AG04449 (cell line): ENCODE data around the gene SOX5.

Source experiments
- CTCF ChIA-PET: fragments of 350-600 bp; formaldehyde crosslinking; extraction: SDS; loops from one replicate; lab custom pipeline; 2021; ENCODE audit warnings: antibody characterized with exemption; lab: Yijun Ruan, JAX
- POLR2A ChIA-PET: fragments of 400-600, 350-600 bp; formaldehyde crosslinking; extraction: SDS; loops from one replicate; lab custom pipeline; 2020; ENCODE audit warnings: antibody characterized with exemption, inconsistent platforms; lab: Yijun Ruan, JAX
- DNase-seq: peaks from one replicate; pipeline ENCODE4 v3.0.0-alpha.2; 2010; ENCODE audit warnings: low read depth, low spot score
- H3K4me3 ChIP-seq: 2 replicates; pipeline ENCODE4 v1.5.1; 2011; ENCODE audit warnings: low read depth, mild to moderate bottlenecking, control low read depth, low read length
- CTCF ChIP-seq: IDR thresholded peaks from one replicate; pipeline ENCODE4 v1.5.1; 2011; ENCODE audit warnings: mild to moderate bottlenecking, moderate library complexity, low read length, control low read depth, inconsistent platforms; ENCODE audit not compliant: insufficient read depth; ENCODE audit errors: missing control alignments

Gene SOX5

DNA sequence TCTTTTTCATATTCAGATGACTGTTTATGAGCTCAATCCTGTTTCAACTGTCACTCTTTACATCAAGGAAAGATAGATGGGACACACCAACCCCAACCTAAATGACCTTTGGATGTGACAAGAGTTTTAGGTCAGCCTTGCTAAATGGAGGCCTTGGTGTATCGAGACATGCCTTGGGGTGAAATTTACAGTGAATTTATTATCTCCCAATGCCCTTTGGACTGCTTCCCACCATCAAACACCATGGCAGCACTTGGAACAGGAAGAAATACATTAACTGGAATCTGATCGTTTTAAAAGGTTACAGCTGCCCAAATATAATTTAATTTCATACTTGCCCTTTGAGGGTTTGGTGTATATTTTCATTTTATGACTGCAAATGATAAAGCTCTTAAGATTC, 327.6 kb downstream of the SOX5 start:
- DNase-seq = no peak
- no peak for TF ChIP-seq CTCF
- POLR2A ChIA-PET = no interaction called here
- CTCF ChIA-PET = no interaction called here
- H3K4me3 ChIP-seq = no peak overlapping the region

GRCh38 chr12:23618718-23619117, 330.8 kb downstream of the SOX5 start:
- H3K4me3 ChIP-seq = no peak overlapping the region
- DNase-seq = no peak
- no peak for TF ChIP-seq CTCF
- ChIA-PET POLR2A (no interaction called here), CTCF (no interaction called here)

GRCh38 chr12:23617749-23618148, 331.7 kb downstream of the SOX5 start:
- DNase-seq = no peak
- POLR2A ChIA-PET = interaction anchor here (0.8 kb wide), 1 partner anchor 20 kb away, joined by 5 read pairs; no protein-coding TSS in a partner anchor
- no peak for TF ChIP-seq CTCF
- CTCF ChIA-PET = no interaction called here
- no peak overlapping the region for H3K4me3 ChIP-seq

GRCh38 chr12:23614280-23614679, 335.2 kb downstream of the SOX5 start:
- TF ChIP-seq CTCF = no peak
- no peak overlapping the region for H3K4me3 ChIP-seq
- POLR2A ChIA-PET = no interaction called here
- no peak for DNase-seq
- CTCF ChIA-PET = no interaction called here

DNA sequence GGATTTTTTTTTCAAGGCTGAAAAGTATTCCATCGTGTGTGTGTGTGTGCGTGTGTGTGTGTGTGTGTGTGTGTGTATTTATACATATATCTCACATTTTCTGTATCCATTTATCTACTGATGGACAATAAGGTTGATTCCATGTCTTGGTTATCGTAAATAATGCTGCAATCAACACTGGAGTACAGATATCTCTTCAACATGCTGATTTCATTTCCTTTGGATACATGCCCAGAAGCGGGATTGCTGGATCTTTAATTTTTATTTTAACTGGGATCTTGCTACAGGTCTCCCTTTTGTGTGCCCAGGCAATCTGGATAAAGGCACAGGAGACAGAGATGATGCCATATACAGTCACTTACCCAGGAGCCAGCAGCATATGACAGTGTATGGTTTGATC, 338.1 kb downstream of the SOX5 start:
- DNase-seq = no peak
- POLR2A ChIA-PET = no interaction called here
- no peak for TF ChIP-seq CTCF
- H3K4me3 ChIP-seq = no peak overlapping the region
- CTCF ChIA-PET = no interaction called here

DNA sequence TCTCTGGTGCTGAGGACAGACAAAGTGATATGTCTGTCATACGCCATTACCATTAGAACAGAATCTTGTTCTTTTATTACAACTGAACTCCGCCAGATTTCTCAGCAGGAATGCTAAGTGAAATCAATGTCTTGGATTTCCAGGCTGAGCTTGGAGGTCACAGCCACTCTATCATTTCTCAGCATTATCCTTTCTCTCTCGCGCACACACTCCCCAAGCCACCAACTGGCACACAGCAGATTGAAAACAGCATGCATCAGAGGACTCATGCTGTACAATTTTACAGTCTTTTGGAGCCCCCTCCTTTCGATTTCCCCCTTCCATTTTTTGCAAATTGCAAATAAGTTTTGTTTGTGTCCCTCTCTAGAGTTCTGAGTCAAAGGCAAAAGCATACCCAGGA, 348.6 kb downstream of the SOX5 start:
- ChIA-PET POLR2A (no interaction called here), CTCF (no interaction called here)
- no peak overlapping the region for H3K4me3 ChIP-seq

More for the DNA sequence above, 348.6 kb downstream of the SOX5 start:
- DNase-seq = no peak
- no peak for TF ChIP-seq CTCF
